Fibroblast of the aortic adventitia (primary cell): ENCODE measurements around the gene RNF25. TPM values are rescaled to one million over a fixed set of nuclear protein-coding genes. Genes with fewer than 3 reads are reported as not detected.

Experiments
- DNase-seq: peaks from one replicate; pipeline ENCODE4 v3.0.0-alpha.2; 2010; ENCODE audit warnings: low read depth
- H3K4me3 ChIP-seq: 2 replicates; pipeline ENCODE4 v1.5.1; 2011; ENCODE audit warnings: low read depth, mild to moderate bottlenecking, control low read depth, low read length, moderate library complexity
- total RNA-seq: library from RNA; depleted of rRNA; stranded (reverse); fragments of >200 nt; gene quantifications from 2 replicates; pipeline ENCODE4 v1.2.3, GENCODE V29; 2012; ENCODE audit warnings: low replicate concordance
- TF ChIP-seq, protein P1 (sequence below): IDR thresholded peaks from 2 replicates; pipeline ENCODE4 v1.5.1; 2011; ENCODE audit warnings: mild to moderate bottlenecking, low read length, control low read depth, inconsistent platforms; ENCODE audit not compliant: insufficient read depth

RNF25 gene
- total RNA-seq, 1 donor: 26.2 TPM

DNA sequence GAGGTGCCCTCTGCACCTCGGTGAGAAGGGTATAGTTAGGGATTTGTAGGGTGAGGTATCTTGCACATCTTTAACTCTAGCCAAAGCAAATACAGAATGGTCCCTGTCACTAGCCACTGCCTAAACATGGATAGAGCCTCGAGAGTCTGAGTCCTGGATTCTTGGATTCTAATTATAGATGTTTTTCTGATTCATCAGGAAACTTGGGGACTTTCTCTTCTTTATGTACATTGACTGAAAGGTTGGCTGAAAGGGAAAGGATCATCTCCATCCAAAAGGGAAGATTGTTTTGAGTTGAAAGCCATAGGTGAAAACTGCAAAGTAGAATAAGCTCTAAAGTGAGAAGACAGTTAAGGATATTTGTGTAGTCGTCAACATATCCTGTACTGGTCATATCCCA, 8.3 kb upstream of the RNF25 start:
- TF ChIP-seq, protein P1, sequence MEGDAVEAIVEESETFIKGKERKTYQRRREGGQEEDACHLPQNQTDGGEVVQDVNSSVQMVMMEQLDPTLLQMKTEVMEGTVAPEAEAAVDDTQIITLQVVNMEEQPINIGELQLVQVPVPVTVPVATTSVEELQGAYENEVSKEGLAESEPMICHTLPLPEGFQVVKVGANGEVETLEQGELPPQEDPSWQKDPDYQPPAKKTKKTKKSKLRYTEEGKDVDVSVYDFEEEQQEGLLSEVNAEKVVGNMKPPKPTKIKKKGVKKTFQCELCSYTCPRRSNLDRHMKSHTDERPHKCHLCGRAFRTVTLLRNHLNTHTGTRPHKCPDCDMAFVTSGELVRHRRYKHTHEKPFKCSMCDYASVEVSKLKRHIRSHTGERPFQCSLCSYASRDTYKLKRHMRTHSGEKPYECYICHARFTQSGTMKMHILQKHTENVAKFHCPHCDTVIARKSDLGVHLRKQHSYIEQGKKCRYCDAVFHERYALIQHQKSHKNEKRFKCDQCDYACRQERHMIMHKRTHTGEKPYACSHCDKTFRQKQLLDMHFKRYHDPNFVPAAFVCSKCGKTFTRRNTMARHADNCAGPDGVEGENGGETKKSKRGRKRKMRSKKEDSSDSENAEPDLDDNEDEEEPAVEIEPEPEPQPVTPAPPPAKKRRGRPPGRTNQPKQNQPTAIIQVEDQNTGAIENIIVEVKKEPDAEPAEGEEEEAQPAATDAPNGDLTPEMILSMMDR: no peak
- no peak overlapping the region for H3K4me3 ChIP-seq
- DNase-seq: no peak

- TF ChIP-seq, protein P1: no peak
- no peak for DNase-seq
Measured at GRCh38 chr2:218679119-218679518, 7.3 kb upstream of the RNF25 start.

DNA sequence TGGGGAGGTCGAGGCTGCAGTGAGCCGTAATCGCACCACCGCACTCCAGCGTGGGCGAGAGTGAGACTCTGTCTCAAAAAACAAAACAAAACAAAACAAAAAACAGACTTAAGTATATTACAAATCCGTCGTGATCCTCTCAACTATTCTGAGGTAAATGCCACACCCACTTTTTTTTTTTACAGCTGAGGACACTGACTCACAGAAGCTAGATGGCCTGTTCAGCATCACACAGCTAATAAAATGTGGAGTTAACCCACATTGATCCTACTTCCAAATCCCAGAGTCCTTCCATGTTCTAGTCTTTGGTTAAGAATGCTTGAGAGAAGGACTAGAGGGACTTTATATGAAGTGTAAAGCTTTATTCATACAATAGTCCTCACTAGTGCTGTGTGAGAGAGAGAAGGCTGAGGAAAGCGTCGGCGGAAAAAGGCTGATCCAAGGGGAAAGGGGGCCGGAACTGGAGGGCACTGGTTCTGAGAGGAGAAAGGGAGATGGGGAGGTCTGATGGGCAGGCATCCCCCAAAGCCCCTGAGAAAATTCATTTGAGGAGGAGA, 627 bp downstream of the RNF25 start:
- TF ChIP-seq, protein P1: no peak
- peak overlapping the region; percentile 99 for H3K4me3 ChIP-seq
- peak; percentile 11 for DNase-seq

More at GRCh38 chr2:218679119-218679518, 7.3 kb upstream of the RNF25 start:
- H3K4me3 ChIP-seq: no peak overlapping the region

GRCh38 chr2:218664653-218665052, 7.1 kb downstream of the RNF25 start:
- H3K4me3 ChIP-seq: no peak overlapping the region
- no peak for DNase-seq
- TF ChIP-seq, protein P1: no peak

GRCh38 chr2:218663901-218664300, 7.9 kb downstream of the RNF25 start:
- TF ChIP-seq, protein P1: no peak
- no peak overlapping the region for H3K4me3 ChIP-seq
- DNase-seq: no peak

DNA sequence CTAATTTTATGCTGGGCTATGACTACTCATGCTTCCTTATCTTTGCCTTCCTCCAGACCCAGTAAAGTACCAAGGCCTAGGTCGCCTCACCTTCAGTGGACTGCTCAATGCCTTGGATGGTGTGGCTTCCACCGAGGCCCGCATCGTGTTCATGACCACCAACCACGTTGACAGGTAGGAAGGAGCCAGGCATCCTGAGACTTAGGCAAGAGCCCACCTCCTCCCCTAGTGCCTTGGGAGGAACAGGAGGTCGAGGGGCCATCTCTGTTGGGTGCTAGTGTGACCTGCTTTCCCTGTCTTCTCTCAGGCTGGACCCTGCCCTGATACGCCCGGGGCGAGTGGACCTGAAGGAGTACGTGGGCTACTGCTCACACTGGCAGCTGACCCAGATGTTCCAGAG, 9.0 kb downstream of the RNF25 start:
- no peak for DNase-seq
- no peak overlapping the region for H3K4me3 ChIP-seq
- TF ChIP-seq, protein P1: no peak

GRCh38 chr2:218662377-218662776, 9.4 kb downstream of the RNF25 start:
- TF ChIP-seq, protein P1: no peak
- DNase-seq: no peak
- no peak overlapping the region for H3K4me3 ChIP-seq
